Vagina (tissue), 2 donors: ENCODE data around the gene DMAC2L.

ENCODE experiments used
- POLR2A ChIP-seq, 2 donors: fragments of 450-650 bp; IDR thresholded peaks; one replicate each; pipeline ENCODE4 v1.6.1; 2017; ENCODE audit warnings: antibody characterized with exemption in 2 of 2, mild to moderate bottlenecking in 2 of 2, moderate library complexity in 2 of 2
- POLR2AphosphoS5 ChIP-seq, 2 donors: sonication (generic); formaldehyde crosslinking; IDR thresholded peaks; one replicate each; pipeline ENCODE4 v1.9.0; 2017; ENCODE audit warnings: antibody characterized with exemption in 2 of 2, mild to moderate bottlenecking in 2 of 2, low read depth in 1 of 2; ENCODE audit not compliant: insufficient read depth in 1 of 2
- TF ChIP-seq, protein P1 (sequence below), 3 experiments: fragments of 450-650 bp in 2 of 3; fragments of 200-600 bp in 1 of 3; sonication (generic) in 1 of 3; IDR thresholded peaks; one replicate each; pipeline ENCODE4 v1.5.1; 2017 to 2019; ENCODE audit warnings: antibody characterized with exemption in 3 of 3, mild to moderate bottlenecking in 2 of 3, moderate library complexity in 2 of 3

GRCh38 chr14:50262865-50263264 is 49.3 kb upstream of the DMAC2L start:
- TF ChIP-seq, protein P1, sequence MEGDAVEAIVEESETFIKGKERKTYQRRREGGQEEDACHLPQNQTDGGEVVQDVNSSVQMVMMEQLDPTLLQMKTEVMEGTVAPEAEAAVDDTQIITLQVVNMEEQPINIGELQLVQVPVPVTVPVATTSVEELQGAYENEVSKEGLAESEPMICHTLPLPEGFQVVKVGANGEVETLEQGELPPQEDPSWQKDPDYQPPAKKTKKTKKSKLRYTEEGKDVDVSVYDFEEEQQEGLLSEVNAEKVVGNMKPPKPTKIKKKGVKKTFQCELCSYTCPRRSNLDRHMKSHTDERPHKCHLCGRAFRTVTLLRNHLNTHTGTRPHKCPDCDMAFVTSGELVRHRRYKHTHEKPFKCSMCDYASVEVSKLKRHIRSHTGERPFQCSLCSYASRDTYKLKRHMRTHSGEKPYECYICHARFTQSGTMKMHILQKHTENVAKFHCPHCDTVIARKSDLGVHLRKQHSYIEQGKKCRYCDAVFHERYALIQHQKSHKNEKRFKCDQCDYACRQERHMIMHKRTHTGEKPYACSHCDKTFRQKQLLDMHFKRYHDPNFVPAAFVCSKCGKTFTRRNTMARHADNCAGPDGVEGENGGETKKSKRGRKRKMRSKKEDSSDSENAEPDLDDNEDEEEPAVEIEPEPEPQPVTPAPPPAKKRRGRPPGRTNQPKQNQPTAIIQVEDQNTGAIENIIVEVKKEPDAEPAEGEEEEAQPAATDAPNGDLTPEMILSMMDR (IDR thresholded peaks at IDR 0.05) = no peak
- TF ChIP-seq POLR2A (IDR thresholded peaks at IDR 0.05) (no peak), POLR2AphosphoS5 (IDR thresholded peaks at IDR 0.05; ENCODE audit: insufficient read depth in 1 of 2, low read depth in 1 of 2) (no peak)
